Glutamatergic neuron (in vitro differentiated cells): Measurements from ENCODE around the gene BAAT. TPM values are rescaled to one million over a fixed set of nuclear protein-coding genes. Genes with fewer than 3 reads are reported as not detected.

Source experiments
- DNase-seq: peaks from one replicate; pipeline ENCODE4 v3.0.0; 2022
- H3K27ac Mint-ChIP-seq: one replicate; pipeline ENCODE4 v1.8.0; 2020; ENCODE audit warnings: mild to moderate bottlenecking, mixed read lengths, inconsistent platforms; ENCODE audit not compliant: unreplicated experiment
- H3K27me3 Mint-ChIP-seq: one replicate; pipeline ENCODE4 v1.8.0; 2020; ENCODE audit warnings: mild to moderate bottlenecking, moderate library complexity, mixed read lengths, inconsistent platforms; ENCODE audit not compliant: unreplicated experiment
- H3K36me3 Mint-ChIP-seq: one replicate; pipeline ENCODE4 v1.8.0; 2020; ENCODE audit warnings: mild to moderate bottlenecking, mixed read lengths, inconsistent platforms; ENCODE audit not compliant: unreplicated experiment
- H3K4me1 Mint-ChIP-seq: one replicate; pipeline ENCODE4 v1.8.0; 2020; ENCODE audit warnings: mild to moderate bottlenecking, low read depth, mixed read lengths, inconsistent platforms; ENCODE audit not compliant: unreplicated experiment
- H3K4me3 Mint-ChIP-seq: one replicate; pipeline ENCODE4 v1.8.0; 2020; ENCODE audit warnings: mild to moderate bottlenecking, mixed read lengths, inconsistent platforms; ENCODE audit not compliant: unreplicated experiment
- H3K9me3 Mint-ChIP-seq: one replicate; pipeline ENCODE4 v1.8.0; 2020; ENCODE audit warnings: mild to moderate bottlenecking, moderate library complexity, mixed read lengths, inconsistent platforms; ENCODE audit not compliant: unreplicated experiment
- CTCF ChIP-seq: fragments of 200-600 bp; sonication (generic); IDR thresholded peaks from one replicate; pipeline ENCODE4 v1.5.0; 2021; ENCODE audit not compliant: partially characterized antibody, unreplicated experiment
- total RNA-seq: library from RNA; stranded (reverse); fragmentation: NEBNext Ultra II Directional; extraction: Animal tissue kit (Norgen Biotek cat#: 25700); gene quantifications from one replicate; pipeline ENCODE4 v1.2.1, GENCODE V29; 2021; ENCODE audit not compliant: unreplicated experiment

The BAAT gene
- total RNA-seq, 1 donor from 2014 or later, result 0.54 TPM

- no peak for TF ChIP-seq CTCF
- H3K4me1 Mint-ChIP-seq, result peaks cover 2% of the 10 kb centered on the region
- H3K27ac Mint-ChIP-seq, result no peak overlapping the region
- DNase-seq, result no peak
- H3K4me3 Mint-ChIP-seq, result no peak overlapping the region
- H3K9me3 Mint-ChIP-seq, result peaks cover 3% of the 10 kb centered on the region
- H3K27me3 Mint-ChIP-seq, result no peaks in the 10 kb centered on the region
- peaks cover 35% of the 10 kb centered on the region for H3K36me3 Mint-ChIP-seq
Observed at GRCh38 chr9:101393135-101393534, 8.3 kb upstream of the BAAT start.

- H3K4me1 Mint-ChIP-seq, result peaks cover 5% of the 10 kb centered on the region
- no peak overlapping the region for H3K4me3 Mint-ChIP-seq
- H3K9me3 Mint-ChIP-seq, result peaks cover 2% of the 10 kb centered on the region
- H3K27ac Mint-ChIP-seq, result no peak overlapping the region
- H3K36me3 Mint-ChIP-seq, result peaks cover 19% of the 10 kb centered on the region
- no peaks in the 10 kb centered on the region for H3K27me3 Mint-ChIP-seq
- TF ChIP-seq CTCF, result no peak
- no peak for DNase-seq
Observed at GRCh38 chr9:101388507-101388993, 3.7 kb upstream of the BAAT start.

GRCh38 chr9:101387871-101388506 is 3.2 kb upstream of the BAAT start:
- Mint-ChIP-seq H3K4me1 (peaks cover 5% of the 10 kb centered on the region), H3K27ac (peak overlapping the region; percentile 9), H3K4me3 (no peak overlapping the region), H3K27me3 (no peaks in the 10 kb centered on the region), H3K9me3 (peaks cover 2% of the 10 kb centered on the region), H3K36me3 (peaks cover 16% of the 10 kb centered on the region)
- TF ChIP-seq CTCF, result peak; percentile 60
- no peak for DNase-seq

- no peak for TF ChIP-seq CTCF
- Mint-ChIP-seq H3K27ac (no peak overlapping the region), H3K27me3 (no peaks in the 10 kb centered on the region), H3K36me3 (no peaks in the 10 kb centered on the region), H3K4me3 (no peak overlapping the region), H3K9me3 (peaks cover 4% of the 10 kb centered on the region), H3K4me1 (peaks cover 5% of the 10 kb centered on the region)
- no peak for DNase-seq
Observed at GRCh38 chr9:101383361-101383760, 1.4 kb downstream of the BAAT start.

GRCh38 chr9:101381833-101382342 is 2.9 kb downstream of the BAAT start:
- Mint-ChIP-seq H3K9me3 (peaks cover 8% of the 10 kb centered on the region), H3K4me3 (no peak overlapping the region), H3K27me3 (no peaks in the 10 kb centered on the region), H3K4me1 (no peaks in the 10 kb centered on the region), H3K27ac (no peak overlapping the region), H3K36me3 (no peaks in the 10 kb centered on the region)
- DNase-seq, result no peak
- no peak for TF ChIP-seq CTCF
